Head of caudate nucleus (tissue), 42 donors: Measurements from ENCODE around the gene PLSCR5.

Source experiments
- DNase-seq, 42 donors: peaks; one replicate each; pipeline versions ENCODE4 v3.0.0 to v3.0.0-alpha.2; 2020 to 2021; ENCODE audit warnings: mixed read lengths in 7 of 42
- intact Hi-C: fragments of 100-400 bp; cut with DNase I; formaldehyde crosslinking; loops from one replicate; pipeline ENCODE4 v1.15.0; 2022

Gene PLSCR5

DNA sequence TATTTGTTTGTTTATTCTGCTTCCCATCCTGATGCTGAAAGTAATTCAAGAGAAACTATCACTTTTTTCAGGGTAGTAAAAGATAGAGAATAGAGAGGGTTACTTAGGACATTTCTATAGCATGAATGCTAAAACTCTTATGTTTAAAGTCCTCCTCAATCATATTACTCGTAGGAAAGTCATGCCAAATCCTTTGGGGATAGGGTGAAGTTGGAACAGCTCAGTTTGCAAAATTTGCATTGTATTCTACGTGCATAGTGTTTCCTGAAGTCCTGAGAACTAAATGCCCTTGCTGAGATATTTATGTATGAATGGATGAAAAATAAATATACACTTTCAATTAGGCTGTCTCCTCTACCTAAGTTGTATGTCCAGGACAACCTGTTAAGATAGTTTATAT is 14.6 kb downstream of the PLSCR5 start:
- no peak for DNase-seq
- intact Hi-C loops, result no loop called here

DNA sequence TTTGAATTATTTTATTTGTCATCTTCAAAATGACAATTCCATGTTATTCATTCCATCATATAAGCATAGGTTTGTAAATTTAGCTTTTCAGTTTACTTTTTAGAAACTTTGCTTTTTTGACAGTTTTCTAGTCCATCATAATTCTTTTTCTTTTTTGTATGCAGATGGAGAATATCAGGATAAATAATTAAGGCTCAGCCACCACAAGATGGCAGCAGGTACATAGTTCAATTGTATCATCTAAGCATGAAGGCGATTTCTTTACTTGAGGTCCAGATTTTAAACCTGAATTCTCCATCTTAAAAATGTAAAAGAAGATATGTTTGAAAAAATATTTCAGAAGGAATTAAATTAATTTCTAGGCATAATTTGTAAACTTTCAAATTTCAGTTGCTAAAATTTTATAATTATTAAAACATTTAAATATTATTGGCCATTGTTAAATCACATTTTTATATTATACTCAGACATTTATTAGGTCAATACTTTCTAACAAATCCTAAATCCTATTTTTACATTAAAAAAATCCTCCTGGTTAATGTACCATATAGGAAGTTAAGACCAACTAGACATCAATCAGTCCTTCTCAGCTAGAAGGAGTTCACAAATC is 15.1 kb downstream of the PLSCR5 start:
- intact Hi-C loops, result no loop called here
- DNase-seq, result peak in 23 of 42 donors; percentile 3 to 75 (median 40)

DNA sequence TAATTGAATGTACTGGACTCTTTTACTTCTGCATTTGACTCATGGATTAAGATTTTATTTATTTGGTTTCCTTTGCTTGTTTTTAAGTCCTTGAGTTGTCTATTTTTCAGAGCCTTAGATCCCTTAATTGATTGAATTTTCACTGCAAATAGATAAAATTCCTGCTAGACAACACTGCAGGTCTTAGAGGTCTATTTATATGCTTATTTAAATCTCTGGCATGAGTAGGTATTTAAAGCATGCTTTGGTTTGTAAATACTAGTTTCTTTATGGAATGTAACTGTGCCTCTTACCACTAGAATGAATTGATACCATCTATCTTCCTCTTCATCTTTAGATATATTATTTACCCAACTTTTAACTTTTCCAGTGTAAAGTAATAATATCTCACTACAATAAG is 20.0 kb downstream of the PLSCR5 start:
- intact Hi-C loops, result no loop called here
- DNase-seq, result no peak

DNA sequence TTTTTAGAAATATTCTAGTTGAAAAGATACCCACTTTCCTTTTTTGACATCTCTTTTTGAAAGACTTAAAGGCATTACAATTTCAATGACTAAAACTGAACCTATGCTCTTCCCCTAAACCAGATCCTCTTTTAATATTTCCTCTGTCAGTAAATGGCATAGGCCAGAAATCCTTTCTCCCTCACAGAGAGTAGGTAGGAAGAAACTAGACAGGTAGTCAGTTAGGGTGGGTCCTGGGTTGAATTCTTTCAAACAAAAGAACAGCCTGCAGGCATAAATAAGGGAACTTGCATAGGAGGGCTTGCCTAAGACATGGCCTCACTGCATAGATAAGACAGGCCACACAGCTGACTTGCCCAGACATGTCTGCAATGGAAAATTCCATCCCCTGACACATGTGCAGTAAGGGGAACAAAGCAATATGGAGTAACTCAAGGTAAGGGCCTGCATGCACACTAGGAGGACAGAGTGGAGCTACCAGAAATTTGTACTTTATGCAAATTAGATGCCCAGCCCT is 23.1 kb downstream of the PLSCR5 start:
- no peak for DNase-seq
- intact Hi-C loops, result no loop called here

DNA sequence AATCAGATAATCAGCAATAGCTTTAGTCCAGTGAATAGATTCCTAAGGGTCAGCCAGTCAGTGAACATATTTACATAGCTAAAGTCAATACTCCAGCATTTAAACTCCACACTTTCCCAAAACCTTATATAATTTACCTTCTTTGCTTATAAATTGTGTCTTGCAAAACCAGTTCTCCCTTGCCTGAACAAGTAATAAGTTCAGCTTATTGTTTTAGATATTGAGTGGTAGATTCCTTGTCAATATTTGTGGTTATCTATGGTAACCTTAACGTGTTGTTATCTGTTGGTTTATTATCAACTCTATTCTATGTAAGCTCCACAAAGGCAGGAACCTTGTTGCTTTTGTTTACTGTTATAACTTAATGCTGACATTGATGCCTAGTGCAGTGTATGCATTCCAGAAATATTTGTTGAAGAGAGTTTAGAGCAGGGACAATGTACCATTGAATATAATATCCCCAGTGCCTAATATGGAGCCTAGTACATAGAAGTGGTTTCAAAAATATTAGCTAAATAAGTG is 24.0 kb downstream of the PLSCR5 start:
- intact Hi-C loops, result no loop called here
- DNase-seq, result no peak

DNA sequence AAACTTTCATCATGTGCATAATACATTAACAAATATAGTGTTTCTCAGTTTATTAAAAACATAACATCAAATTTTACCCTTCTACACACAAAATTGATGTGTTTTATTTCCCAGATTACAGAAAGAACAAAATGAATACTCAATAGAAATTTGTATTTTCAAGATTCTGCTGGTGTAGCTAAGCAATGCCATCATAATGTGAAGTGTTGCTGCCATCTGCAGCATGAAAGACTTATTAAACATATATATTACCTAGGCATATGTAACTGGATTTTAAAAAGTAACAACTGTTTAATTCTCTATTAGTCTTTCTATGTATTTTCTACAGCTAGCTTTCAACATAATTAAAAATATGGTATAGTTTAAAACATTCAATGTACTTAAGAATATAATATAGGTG is 27.5 kb downstream of the PLSCR5 start:
- DNase-seq, result peak in 6 of 42 donors; percentile 16 to 40 (median 22)
- intact Hi-C loops, result loop anchor here (10.0 kb wide), 1 partner anchor 363 kb away; no protein-coding TSS in a partner anchor

DNA sequence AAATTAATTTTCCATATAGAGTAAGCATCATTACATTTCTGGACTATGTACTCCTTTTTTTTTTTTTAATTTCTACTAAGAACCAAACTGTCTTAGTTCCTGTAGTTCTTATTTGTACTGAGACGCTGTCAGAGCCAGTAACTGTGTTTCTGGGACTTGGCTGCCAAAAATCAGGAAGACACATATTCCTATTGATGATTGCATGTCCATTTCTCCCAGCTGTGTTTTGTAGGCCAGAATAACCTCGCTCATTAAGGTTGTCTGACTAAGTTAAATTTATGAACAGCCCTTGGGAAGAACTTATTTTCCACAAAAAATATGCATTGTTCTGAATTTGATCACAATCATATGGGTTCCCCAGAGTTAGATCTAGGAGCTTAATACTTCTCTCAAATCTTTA is 29.5 kb downstream of the PLSCR5 start:
- no peak for DNase-seq
- intact Hi-C loops, result loop anchor here (10.0 kb wide), 1 partner anchor 361 kb away; no protein-coding TSS in a partner anchor

DNA sequence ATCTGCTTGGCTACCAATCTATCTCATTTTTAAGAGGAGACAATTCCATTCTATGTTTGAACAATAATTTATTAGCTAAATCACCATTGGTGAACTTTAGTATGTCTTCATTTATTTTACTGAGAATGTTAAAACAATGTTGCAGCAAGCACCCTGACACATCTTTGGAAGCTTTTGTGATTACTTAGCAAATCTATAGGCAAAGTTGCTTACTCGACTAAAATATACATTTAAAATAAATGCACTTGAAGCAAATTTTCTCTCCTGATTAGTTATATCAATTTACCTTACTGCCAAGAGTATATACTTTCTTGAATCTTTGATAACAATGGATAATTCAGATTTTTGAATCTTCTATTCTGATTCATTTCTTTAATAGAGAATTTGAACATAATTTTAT is 31.0 kb downstream of the PLSCR5 start:
- DNase-seq, result no peak
- intact Hi-C loops, result loop anchor here (10.0 kb wide), 1 partner anchor 359 kb away; no protein-coding TSS in a partner anchor

DNA sequence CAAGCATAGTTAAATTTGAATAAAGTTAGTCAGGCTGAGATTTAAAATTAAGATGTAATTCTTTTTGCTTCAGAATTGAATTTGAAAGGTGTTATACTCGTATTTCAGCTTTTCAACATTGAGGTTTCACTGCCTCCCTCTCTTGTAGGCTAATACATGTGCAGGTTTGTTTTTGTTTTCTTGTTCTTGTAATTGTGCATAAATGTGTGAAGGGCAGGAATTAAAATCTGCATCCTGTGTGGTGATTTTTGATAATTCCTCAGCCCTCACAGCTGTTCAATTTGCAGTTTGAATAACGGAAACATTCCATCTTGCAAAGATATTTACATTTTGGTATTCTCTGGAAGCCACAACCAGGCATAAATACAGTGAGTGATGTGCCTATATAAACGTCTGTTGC is 35.8 kb downstream of the PLSCR5 start:
- intact Hi-C loops, result no loop called here
- no peak for DNase-seq

DNA sequence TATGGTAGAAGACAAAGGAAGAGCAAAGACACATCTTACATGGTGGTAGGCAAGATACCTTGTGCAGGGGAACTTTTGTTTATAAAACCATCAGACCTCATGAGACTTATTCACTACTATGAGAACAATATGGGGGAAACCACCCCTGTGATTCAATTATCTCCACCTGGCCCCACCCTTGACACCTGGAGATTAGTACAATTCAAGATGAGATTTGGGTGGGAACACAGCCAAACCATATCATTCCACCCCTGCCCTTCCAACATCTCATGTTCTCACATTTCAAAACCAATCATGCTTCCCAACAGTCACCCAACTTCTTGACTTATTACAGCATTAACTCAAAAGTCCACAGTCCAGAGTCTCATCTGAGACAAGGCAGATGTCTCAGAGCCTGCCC is 39.0 kb downstream of the PLSCR5 start:
- intact Hi-C loops, result no loop called here

DNA sequence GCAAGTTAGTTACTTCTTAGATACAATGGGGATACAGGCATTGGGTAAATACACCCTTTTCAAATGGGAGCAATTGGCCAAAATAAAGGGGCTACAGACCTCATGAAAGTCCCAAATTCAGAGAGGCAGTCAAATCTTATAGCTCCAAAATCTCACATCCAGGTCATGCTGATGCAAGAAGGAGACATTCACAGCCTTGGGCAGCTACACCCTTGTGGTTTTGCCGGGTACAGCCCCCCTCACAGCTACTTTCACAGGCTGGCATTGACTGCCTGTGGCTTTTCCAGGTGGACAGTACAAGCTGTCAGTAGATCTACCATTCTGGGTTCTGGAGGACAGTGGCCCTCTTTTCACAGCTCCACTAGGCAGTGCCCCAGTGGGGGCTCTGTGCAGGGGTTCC is 43.3 kb downstream of the PLSCR5 start:
- intact Hi-C loops, result no loop called here
- DNase-seq, result no peak

More for the DNA sequence above, 39.0 kb downstream of the PLSCR5 start:
- DNase-seq, result no peak

DNA sequence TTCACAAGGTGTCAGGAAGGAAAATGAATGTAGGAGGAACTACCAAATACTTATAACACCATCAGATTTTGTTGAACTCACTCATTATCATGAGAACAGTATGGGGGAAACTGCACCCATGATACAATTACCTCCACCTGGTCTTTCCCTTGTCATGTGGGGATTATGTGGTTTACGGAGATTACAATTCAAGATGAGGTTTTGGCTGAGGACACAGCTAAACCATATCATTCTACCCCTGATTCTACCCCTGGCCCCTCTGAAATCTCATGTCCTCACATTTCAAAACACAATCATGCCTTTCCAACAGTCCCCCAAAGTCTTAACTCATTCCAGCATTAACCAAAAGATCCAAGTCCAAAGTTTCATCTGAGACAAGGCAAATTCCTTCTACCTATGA is 43.7 kb downstream of the PLSCR5 start:
- intact Hi-C loops, result no loop called here
- DNase-seq, result no peak

DNA sequence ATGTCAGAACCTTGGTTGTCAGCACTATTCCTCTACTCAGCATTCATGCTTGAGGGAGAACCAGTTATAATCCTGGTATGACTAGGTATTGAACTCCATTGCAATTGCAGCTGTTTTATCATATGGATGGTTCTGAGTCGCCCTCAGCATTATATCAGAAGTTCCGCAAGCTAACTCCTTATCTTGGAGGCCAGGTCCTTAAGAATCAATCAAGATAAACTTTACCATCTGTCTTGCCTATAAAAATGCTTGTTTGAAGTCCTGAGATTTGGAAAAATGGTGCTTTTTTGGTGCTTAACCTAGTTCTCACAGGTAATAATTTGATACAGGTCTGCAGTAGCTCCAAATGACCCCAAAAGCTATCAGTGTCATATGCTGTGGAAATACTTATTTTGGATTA is 44.5 kb downstream of the PLSCR5 start:
- DNase-seq, result no peak
- intact Hi-C loops, result no loop called here

DNA sequence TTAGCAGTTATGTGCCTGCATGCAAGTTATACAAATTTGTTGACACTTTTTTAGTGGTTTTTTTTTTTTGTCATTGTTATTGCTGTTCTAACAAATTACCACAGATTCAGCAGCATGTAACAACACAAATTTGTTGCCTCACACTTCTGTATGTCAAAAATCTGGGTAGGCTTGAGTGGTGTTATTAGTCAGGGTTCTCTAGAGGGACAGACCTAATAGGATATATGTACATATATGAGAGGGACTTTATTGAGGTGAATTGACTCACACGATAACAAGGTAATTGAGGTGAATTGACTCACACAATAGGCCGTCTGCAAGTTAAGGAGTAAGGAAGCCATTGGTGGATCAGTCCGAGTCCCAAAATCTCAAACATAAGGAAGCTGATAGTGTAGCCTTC is 45.8 kb downstream of the PLSCR5 start:
- intact Hi-C loops, result no loop called here
- DNase-seq, result no peak

DNA sequence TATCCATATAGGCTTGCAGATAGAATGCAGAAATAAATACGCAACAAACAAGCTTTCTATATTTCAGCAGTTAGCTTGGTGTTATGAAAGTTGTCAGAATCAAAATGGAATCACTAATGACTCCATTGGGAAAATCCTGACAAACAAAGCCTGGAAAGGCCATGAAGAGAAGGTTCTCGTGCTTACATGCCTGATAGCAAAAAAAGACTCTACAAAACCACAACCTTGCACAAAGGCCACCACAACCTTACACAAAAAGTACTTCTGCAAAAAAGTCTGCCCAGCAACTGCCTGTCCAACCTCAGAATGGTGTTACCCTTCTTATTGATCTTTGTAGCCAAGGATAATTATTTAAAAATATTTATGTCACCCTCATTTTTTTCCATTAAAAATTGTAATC is 46.4 kb downstream of the PLSCR5 start:
- DNase-seq, result no peak
- intact Hi-C loops, result no loop called here

DNA sequence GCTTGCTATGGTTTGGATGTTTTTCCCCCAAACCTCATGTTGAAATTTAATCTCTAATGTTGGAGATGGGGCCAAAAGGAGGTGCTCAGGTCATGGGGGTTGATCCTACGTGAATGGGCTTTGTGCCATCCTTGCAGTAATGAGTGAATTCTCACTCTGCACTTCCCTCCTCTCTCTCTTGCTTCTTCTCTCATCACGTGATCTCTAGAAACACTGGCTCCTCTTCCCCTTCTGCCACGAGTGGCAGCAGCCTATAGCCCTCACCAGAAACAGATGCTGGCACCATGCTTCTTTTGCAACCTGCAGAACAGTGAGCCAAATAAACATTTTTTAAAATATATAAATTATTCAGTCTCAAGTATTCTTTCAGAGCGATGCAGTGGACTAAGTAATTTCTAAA is 47.4 kb downstream of the PLSCR5 start:
- intact Hi-C loops, result no loop called here
- DNase-seq, result peak in 1 of 42 donors; percentile 41

DNA sequence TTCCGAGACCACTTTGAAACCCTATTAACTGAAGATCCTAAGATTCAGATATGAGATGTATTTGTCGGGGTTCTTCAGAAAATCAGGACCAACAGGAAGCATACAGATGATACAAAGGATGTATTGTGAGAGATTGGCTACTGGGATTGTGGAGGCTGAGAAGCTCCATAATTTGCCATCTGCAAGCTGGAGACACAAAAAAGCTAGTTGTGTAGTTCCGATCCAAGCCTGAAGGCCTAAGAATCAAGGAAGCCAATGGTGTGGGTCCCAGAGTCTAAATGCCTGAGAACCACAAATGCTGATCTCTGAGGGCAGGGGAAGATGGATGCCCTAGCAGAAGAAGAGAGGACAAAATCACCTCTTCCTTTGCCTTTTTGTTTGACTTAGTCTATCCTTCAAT is 49.8 kb downstream of the PLSCR5 start:
- intact Hi-C loops, result no loop called here
- DNase-seq, result no peak

DNA sequence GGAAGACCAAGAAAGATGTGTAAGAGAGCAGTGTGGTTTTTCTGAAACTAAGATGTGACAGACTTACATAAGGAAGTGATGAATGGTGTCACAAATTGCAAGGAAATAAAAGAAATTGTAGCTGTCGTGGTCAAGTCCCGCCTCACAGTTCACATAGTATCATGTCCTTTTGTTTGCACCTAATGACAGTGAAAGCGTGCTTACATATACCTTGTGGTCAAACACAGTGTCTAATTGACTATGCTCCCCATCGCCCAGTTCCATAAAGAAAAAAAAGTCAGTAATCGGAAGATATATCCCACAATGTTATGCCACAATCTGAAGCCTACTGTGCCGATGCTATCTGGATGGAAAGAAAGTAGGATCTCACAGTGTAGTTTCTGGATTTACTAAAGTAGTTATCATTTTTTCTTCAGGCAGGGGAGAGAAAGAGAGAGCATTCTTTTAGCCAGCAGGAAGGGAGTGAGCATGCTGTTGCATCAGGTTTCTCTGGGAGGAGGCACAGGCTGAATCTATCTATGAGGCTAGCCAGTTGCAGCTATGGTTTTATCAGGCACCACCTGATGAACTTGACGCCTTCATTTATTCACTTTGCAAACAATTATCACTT is 50.9 kb downstream of the PLSCR5 start:
- intact Hi-C loops, result no loop called here

DNA sequence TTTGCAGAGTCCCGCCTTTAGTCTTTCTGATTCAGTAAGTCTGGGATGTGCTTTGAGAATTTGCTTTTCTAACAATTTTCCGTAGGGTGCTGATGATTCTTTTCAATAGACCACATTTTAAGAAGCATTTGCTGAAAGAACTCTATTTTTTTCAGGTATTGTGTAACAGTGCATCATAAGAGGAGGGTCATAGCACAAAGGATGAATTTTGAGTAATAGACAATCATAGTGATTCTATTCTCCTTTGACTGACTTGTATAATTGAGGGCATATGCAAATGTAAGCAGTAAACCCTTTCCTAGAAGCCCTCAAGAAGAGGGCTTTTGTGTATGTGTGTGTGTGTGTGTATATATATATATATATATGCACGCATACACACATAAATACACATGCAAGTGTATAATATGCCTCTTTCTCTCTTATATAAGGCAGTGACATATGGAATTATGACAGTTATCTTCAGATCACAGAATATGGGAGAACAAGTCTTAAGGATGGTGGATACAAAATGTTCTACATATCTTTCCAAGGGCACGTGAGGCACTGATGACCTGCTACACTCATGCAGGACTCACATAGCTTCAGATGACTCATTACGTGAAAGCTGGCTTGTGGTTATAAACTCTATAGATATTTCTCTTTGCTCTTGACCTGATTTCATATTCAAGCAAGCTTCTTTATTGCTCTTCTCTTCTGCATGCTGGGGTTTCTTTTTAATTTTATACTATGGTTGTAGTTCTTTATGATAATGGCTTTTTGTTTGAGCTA is 54.2 kb downstream of the PLSCR5 start:
- intact Hi-C loops, result no loop called here
- no peak for DNase-seq

More for the DNA sequence above, 50.9 kb downstream of the PLSCR5 start:
- DNase-seq, result no peak

DNA sequence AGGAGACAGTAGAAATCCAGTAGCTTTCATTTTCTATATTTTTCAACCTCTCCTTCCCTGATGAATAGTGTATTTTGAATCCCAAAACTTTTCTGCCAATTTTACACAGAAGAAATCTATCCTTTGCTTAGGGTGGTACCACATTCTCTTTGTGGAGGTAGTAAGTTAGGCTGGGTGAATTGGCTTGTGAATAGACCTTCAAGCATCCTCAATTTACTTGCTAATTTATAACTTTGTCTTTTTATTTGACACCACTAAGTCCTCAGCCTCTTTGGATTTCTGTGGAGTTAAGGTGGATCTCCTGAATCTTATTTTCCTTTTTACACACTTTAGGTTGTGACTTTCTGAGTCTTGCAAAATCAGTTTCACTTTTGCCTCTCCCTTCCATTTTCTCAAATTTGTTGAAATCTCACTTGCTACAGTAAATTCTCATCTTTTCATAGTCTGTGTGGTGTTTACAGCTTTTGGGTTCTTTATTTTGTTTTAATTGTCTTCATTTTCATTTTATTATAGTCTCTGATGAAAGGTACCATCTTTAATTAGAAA is 55.0 kb downstream of the PLSCR5 start:
- intact Hi-C loops, result no loop called here
- DNase-seq, result no peak
